Neural crest cell (in vitro differentiated cells): ENCODE results near the gene SFTPB. TPM values are rescaled to one million over a fixed set of nuclear protein-coding genes. Genes with fewer than 3 reads are reported as not detected.

Experiments used
- DNase-seq: peaks from one replicate; pipeline ENCODE4 v3.0.0; 2021; ENCODE audit warnings: low read depth, mixed read lengths, low spot score
- H3K27ac Mint-ChIP-seq: one replicate; pipeline ENCODE4 v1.8.0; 2021; ENCODE audit warnings: mild to moderate bottlenecking, mixed read lengths; ENCODE audit not compliant: unreplicated experiment
- H3K27me3 Mint-ChIP-seq: 2 replicates; pipeline ENCODE4 v1.8.0; 2021; ENCODE audit warnings: low read depth, mild to moderate bottlenecking, mixed read lengths
- H3K36me3 Mint-ChIP-seq: 2 replicates; pipeline ENCODE4 v1.8.0; 2021; ENCODE audit warnings: low read depth, mild to moderate bottlenecking, mixed read lengths
- H3K4me1 Mint-ChIP-seq: 2 replicates; pipeline ENCODE4 v1.8.0; 2021; ENCODE audit warnings: mixed read lengths
- H3K4me3 Mint-ChIP-seq: one replicate; pipeline ENCODE4 v1.8.0; 2021; ENCODE audit warnings: mild to moderate bottlenecking, mixed read lengths
- H3K9me3 Mint-ChIP-seq: 2 replicates; pipeline ENCODE4 v1.8.0; 2021; ENCODE audit warnings: mixed read lengths
- CTCF ChIP-seq: fragments of 200-600 bp; sonication (generic); conservative IDR thresholded peaks from 2 replicates; pipeline ENCODE4 v1.5.0; 2021; ENCODE audit warnings: antibody characterized with exemption, mild to moderate bottlenecking
- total RNA-seq: library from RNA; stranded (reverse); gene quantifications from 2 replicates; pipeline ENCODE4 v1.2.1, GENCODE V29; 2021

SFTPB gene
- total RNA-seq, 1 donor from 2014 or later: not detected

GRCh38 chr2:85702172-85702571 lies 34.2 kb upstream of the SFTPB start:
- Mint-ChIP-seq H3K36me3 (no peaks in the 10 kb centered on the region), H3K4me3 (no peak overlapping the region), H3K9me3 (no peaks in the 10 kb centered on the region), H3K4me1 (peaks cover 6% of the 10 kb centered on the region), H3K27ac (no peak overlapping the region), H3K27me3 (peaks cover 15% of the 10 kb centered on the region)
- TF ChIP-seq CTCF: no peak
- DNase-seq: no peak

- H3K36me3 Mint-ChIP-seq: no peaks in the 10 kb centered on the region
- H3K27me3 Mint-ChIP-seq: peaks cover 14% of the 10 kb centered on the region
- H3K9me3 Mint-ChIP-seq: no peaks in the 10 kb centered on the region
- DNase-seq: no peak
- H3K4me3 Mint-ChIP-seq: no peak overlapping the region
- H3K4me1 Mint-ChIP-seq: peaks cover 9% of the 10 kb centered on the region
- no peak for TF ChIP-seq CTCF
- H3K27ac Mint-ChIP-seq: no peak overlapping the region
These were observed 31.3 kb upstream of the SFTPB start for GRCh38 chr2:85699325-85699724.

GRCh38 chr2:85698880-85699254 lies 30.9 kb upstream of the SFTPB start:
- Mint-ChIP-seq H3K36me3 (no peaks in the 10 kb centered on the region), H3K9me3 (no peaks in the 10 kb centered on the region), H3K4me1 (peaks cover 9% of the 10 kb centered on the region), H3K27ac (no peak overlapping the region), H3K4me3 (no peak overlapping the region), H3K27me3 (peaks cover 11% of the 10 kb centered on the region)
- DNase-seq: no peak
- TF ChIP-seq CTCF: no peak

- no peak overlapping the region for H3K27ac Mint-ChIP-seq
- peaks cover 10% of the 10 kb centered on the region for H3K27me3 Mint-ChIP-seq
- peaks cover 9% of the 10 kb centered on the region for H3K4me1 Mint-ChIP-seq
- H3K36me3 Mint-ChIP-seq: no peaks in the 10 kb centered on the region
- H3K9me3 Mint-ChIP-seq: no peaks in the 10 kb centered on the region
- TF ChIP-seq CTCF: no peak
- DNase-seq: no peak
- H3K4me3 Mint-ChIP-seq: no peak overlapping the region
These were observed 30.3 kb upstream of the SFTPB start for GRCh38 chr2:85698184-85698879.

GRCh38 chr2:85697716-85698115 lies 29.7 kb upstream of the SFTPB start:
- Mint-ChIP-seq H3K27me3 (peaks cover 4% of the 10 kb centered on the region), H3K36me3 (no peaks in the 10 kb centered on the region), H3K4me3 (no peak overlapping the region), H3K9me3 (no peaks in the 10 kb centered on the region), H3K4me1 (peaks cover 9% of the 10 kb centered on the region), H3K27ac (no peak overlapping the region)
- no peak for TF ChIP-seq CTCF
- no peak for DNase-seq
